ENCODE measurements around the gene PTPRN2. TPM values are rescaled to one million over a fixed set of nuclear protein-coding genes. Genes with fewer than 3 reads are reported as not detected.

Gene PTPRN2
- total and polyA plus RNA-seq, 2 experiments from 2014 or later: 0.28 TPM; not detected in 1

DNA sequence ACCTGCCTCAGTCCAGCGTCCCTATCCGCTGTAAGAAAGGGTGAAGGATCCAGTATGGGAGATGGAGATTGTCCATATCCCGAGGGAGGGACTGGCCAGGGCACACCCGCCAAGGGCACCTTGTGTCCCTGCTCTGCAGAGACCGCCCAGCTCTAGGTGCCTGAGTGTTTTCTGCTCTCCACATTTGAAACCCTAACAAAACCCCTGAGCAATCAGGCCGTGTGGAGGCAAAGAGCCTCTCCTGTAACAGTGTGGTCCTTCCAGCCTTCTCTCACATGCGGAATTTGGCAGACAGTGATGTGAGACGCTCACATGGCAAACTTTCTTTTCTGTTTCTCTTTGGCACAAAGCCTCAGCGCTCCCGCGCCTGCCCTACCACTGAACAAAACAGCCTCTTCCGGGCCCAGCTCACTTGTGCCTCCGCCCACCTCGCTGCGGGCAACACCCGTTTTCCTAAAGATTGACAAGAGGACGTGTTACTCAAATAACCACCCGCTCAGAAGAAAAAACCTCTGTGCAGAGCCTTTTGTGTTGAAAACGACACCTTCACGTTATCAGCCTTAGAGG lies 736.0 kb downstream of the PTPRN2 start:
- Histone ChIP-seq H3K4me3 (no peak overlapping the region), H3K36me3 (no peaks in the 10 kb centered on the region), H3K27me3 (no peaks in the 10 kb centered on the region), H3K27ac (no peak overlapping the region), H3K4me1 (ENCODE audit: low read depth) (no peaks in the 10 kb centered on the region), H3K9me3 (ENCODE audit: low read depth) (no peaks in the 10 kb centered on the region)
- peak in 1 of 2 donors; percentile 17 for DNase-seq (ENCODE audit: low read depth in 1 of 2, low spot score in 1 of 2)
- TF ChIP-seq CTCF (IDR thresholded peaks at IDR 0.05; ENCODE audit: low read depth, low read length): no peak

- DNase-seq (ENCODE audit: low read depth in 1 of 2, low spot score in 1 of 2): no peak
- no peaks in the 10 kb centered on the region for H3K36me3 ChIP-seq
- H3K4me1 ChIP-seq (ENCODE audit: low read depth): no peaks in the 10 kb centered on the region
- no peak overlapping the region for H3K27ac ChIP-seq
- no peak overlapping the region for H3K4me3 ChIP-seq
- no peak for TF ChIP-seq CTCF (IDR thresholded peaks at IDR 0.05; ENCODE audit: low read depth, low read length)
- H3K27me3 ChIP-seq: no peaks in the 10 kb centered on the region
- no peaks in the 10 kb centered on the region for H3K9me3 ChIP-seq (ENCODE audit: low read depth)
These were observed 736.9 kb downstream of the PTPRN2 start for GRCh38 chr7:157850481-157851444.

- H3K36me3 ChIP-seq: no peaks in the 10 kb centered on the region
- H3K27ac ChIP-seq: no peak overlapping the region
- DNase-seq (ENCODE audit: low read depth in 1 of 2, low spot score in 1 of 2): no peak
- no peak overlapping the region for H3K4me3 ChIP-seq
- no peaks in the 10 kb centered on the region for H3K27me3 ChIP-seq
- TF ChIP-seq CTCF (IDR thresholded peaks at IDR 0.05; ENCODE audit: low read depth, low read length): no peak
- H3K4me1 ChIP-seq (ENCODE audit: low read depth): no peaks in the 10 kb centered on the region
- H3K9me3 ChIP-seq (ENCODE audit: low read depth): no peaks in the 10 kb centered on the region
These were observed 737.9 kb downstream of the PTPRN2 start for GRCh38 chr7:157849726-157850125.

- no peaks in the 10 kb centered on the region for H3K9me3 ChIP-seq (ENCODE audit: low read depth)
These were observed 738.4 kb downstream of the PTPRN2 start for GRCh38 chr7:157849341-157849596.

More at GRCh38 chr7:157849341-157849596, 738.4 kb downstream of the PTPRN2 start:
- H3K27ac ChIP-seq: no peak overlapping the region
- TF ChIP-seq CTCF (IDR thresholded peaks at IDR 0.05; ENCODE audit: low read depth, low read length): no peak
- H3K4me3 ChIP-seq: no peak overlapping the region
- H3K4me1 ChIP-seq (ENCODE audit: low read depth): no peaks in the 10 kb centered on the region
- no peaks in the 10 kb centered on the region for H3K36me3 ChIP-seq
- no peaks in the 10 kb centered on the region for H3K27me3 ChIP-seq
- no peak for DNase-seq (ENCODE audit: low read depth in 1 of 2, low spot score in 1 of 2)

All from cardiac muscle cell (in vitro differentiated cells and primary cell).